ENCODE results near the gene MISFA.
"Not testable (repeated sequence)": the region's sequence is repeated elsewhere in the genome, so short reads cannot be mapped to it uniquely, and the experiment has no call there.

Gene MISFA

GRCh38 chr11:18599739-18600230 lies at the start of gene MISFA:
Gene MISFA (plus strand): TSS chr11:18599789. CDS start chr11:18599929, 140 bp downstream.
- DNase-seq: no peak

- DNase-seq: no peak
Observed at GRCh38 chr11:18563090-18563730, 36.4 kb upstream of the MISFA start.

GRCh38 chr11:18564149-18564548 lies 35.4 kb upstream of the MISFA start:
- no peak for DNase-seq

- no peak for DNase-seq
Observed at GRCh38 chr11:18566406-18566805, 33.2 kb upstream of the MISFA start.

- DNase-seq: no peak
Observed at GRCh38 chr11:18567081-18567480, 32.5 kb upstream of the MISFA start.

GRCh38 chr11:18575361-18575760 lies 24.2 kb upstream of the MISFA start:
- DNase-seq: no peak

GRCh38 chr11:18578975-18579598 lies 20.5 kb upstream of the MISFA start:
- DNase-seq: no peak

- DNase-seq: no peak
Observed at GRCh38 chr11:18580113-18580766, 19.3 kb upstream of the MISFA start.

GRCh38 chr11:18581825-18582224 lies 17.8 kb upstream of the MISFA start:
- DNase-seq: no peak

- DNase-seq: peak; percentile 46 to 91 (median 81)
Observed at GRCh38 chr11:18588297-18589252, 11.0 kb upstream of the MISFA start, which contains the start of gene UEVLD. Gene UEVLD (minus strand): TSS chr11:18588734. CDS start chr11:18588654, 80 bp downstream.

- DNase-seq: no peak
Observed at GRCh38 chr11:18590571-18590970, 9.0 kb upstream of the MISFA start.

GRCh38 chr11:18594088-18594487 lies 5.5 kb upstream of the MISFA start:
- not testable (repeated sequence) for DNase-seq

GRCh38 chr11:18594999-18595749 lies 4.4 kb upstream of the MISFA start:
- no peak for DNase-seq

GRCh38 chr11:18600915-18601569 lies 1.5 kb downstream of the MISFA start:
- no peak for DNase-seq

GRCh38 chr11:18608376-18608775 lies 8.8 kb downstream of the MISFA start:
- no peak for DNase-seq

- no peak for DNase-seq
Observed at GRCh38 chr11:18611196-18611595, 11.6 kb downstream of the MISFA start.

- DNase-seq: no peak
Observed at GRCh38 chr11:18612394-18612793, 12.8 kb downstream of the MISFA start.

- DNase-seq: no peak
Observed at GRCh38 chr11:18614667-18615066, 15.1 kb downstream of the MISFA start.

GRCh38 chr11:18615628-18616392 lies 16.2 kb downstream of the MISFA start:
- no peak for DNase-seq

All from hypothalamus (tissue), 51 donors.